NOMO-1 (cell line): ENCODE measurements around the gene SKIC2.

ENCODE experiments used
- DNase-seq, 2 experiments: peaks; one replicate each; lab custom pipeline; 2025; ENCODE audit not compliant: unreplicated experiment in 2 of 2; lab: John Stamatoyannopoulos, UW

SKIC2 gene

GRCh38 chr6:31945507-31946369 lies 13.2 kb upstream of the SKIC2 start, which contains the start of gene CFB:
Gene CFB (plus strand): TSS chr6:31946095. CDS start chr6:31946222, 127 bp downstream.
- no peak for DNase-seq

- no peak for DNase-seq
Measured at GRCh38 chr6:31946370-31946885, 12.5 kb upstream of the SKIC2 start.

GRCh38 chr6:31947070-31947675 lies 11.8 kb upstream of the SKIC2 start:
- DNase-seq, result no peak

GRCh38 chr6:31947864-31948263 lies 11.1 kb upstream of the SKIC2 start:
- DNase-seq, result no peak

- DNase-seq, result no peak
Measured at GRCh38 chr6:31948306-31948705, 10.7 kb upstream of the SKIC2 start.

GRCh38 chr6:31948753-31949413 lies 10.1 kb upstream of the SKIC2 start:
- no peak for DNase-seq

- DNase-seq, result no peak
Measured at GRCh38 chr6:31949926-31950548, 8.9 kb upstream of the SKIC2 start.

GRCh38 chr6:31952140-31952805 lies 6.7 kb upstream of the SKIC2 start:
- peak in 1 of 2 experiments; percentile 29 for DNase-seq

- no peak for DNase-seq
Measured at GRCh38 chr6:31952890-31953289, 6.1 kb upstream of the SKIC2 start.

GRCh38 chr6:31954511-31954910 lies 4.5 kb upstream of the SKIC2 start:
- DNase-seq, result no peak

GRCh38 chr6:31956796-31957195 lies 2.2 kb upstream of the SKIC2 start:
- DNase-seq, result no peak

GRCh38 chr6:31958412-31958740 lies 599 bp upstream of the SKIC2 start:
- no peak for DNase-seq

- DNase-seq, result no peak
Measured at GRCh38 chr6:31961616-31962015, 2.6 kb downstream of the SKIC2 start.

GRCh38 chr6:31963921-31964320 lies 4.9 kb downstream of the SKIC2 start:
- DNase-seq, result no peak

GRCh38 chr6:31965700-31966099 lies 6.7 kb downstream of the SKIC2 start:
- DNase-seq, result no peak

- DNase-seq, result no peak
Measured at GRCh38 chr6:31966506-31966905, 7.5 kb downstream of the SKIC2 start.

GRCh38 chr6:31966997-31967925 lies 8.3 kb downstream of the SKIC2 start:
- DNase-seq, result no peak

GRCh38 chr6:31967926-31968320 lies 8.9 kb downstream of the SKIC2 start:
- no peak for DNase-seq

- DNase-seq, result no peak
Measured at GRCh38 chr6:31968326-31968725, 9.4 kb downstream of the SKIC2 start.
